DMS153 (cell line): ENCODE measurements around the gene CD99L2.
"Not testable (repeated sequence)": the region's sequence is repeated elsewhere in the genome, so short reads cannot be mapped to it uniquely, and the experiment has no call there.

Experiments
- DNase-seq: peaks from one replicate; lab custom pipeline; 2025; lab: John Stamatoyannopoulos, UW

The CD99L2 gene

GRCh38 chrX:150896632-150897031 is 1.8 kb downstream of the CD99L2 start:
- DNase-seq: no peak

DNA sequence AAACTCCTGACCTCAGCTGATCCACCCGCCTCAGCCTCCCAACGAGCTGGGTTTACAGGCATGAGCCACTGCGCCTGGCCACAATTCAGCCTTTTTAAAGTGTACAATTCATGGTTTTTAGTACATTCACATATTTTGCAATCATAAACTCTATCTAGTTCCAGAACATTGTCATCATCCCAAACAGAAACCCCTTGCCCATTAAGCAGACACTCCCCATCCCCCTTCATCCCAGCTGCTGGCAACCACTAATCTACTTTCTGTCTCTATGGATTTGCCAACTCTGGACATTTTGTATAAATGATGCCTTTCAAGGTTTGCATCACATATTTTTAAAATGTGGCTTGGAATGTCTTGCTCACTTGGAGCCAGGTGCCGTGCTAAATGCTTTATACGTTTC is 4.5 kb downstream of the CD99L2 start:
- DNase-seq: no peak

GRCh38 chrX:150889131-150889530 is 9.3 kb downstream of the CD99L2 start:
- DNase-seq: no peak

DNA sequence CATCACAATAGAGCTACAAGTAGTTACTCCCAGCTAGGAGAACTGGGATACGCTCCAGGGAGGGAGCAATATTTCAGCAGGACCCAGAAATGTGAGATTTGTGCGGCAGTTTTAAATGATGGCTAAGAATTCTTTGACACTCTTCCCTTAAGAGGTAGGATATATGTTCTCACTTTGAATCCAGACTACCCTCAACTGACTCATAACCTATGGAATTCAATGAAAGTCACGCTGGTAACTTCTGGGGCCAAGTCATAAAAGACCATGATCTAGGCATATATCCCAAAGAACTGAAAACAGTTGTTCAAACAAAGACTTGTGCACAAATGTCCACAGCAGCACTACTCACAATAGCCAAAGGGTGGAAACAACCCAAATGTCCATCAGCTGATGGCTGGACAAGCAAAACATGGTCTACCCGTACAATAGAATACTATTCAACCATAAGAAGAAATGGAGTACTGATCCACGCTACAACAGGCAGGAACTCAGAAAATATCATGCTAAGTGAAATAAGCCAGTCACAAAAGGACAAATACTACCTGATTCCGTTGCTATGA is 10.5 kb downstream of the CD99L2 start:
- no peak for DNase-seq

GRCh38 chrX:150887268-150887667 is 11.2 kb downstream of the CD99L2 start:
- not testable (repeated sequence) for DNase-seq

DNA sequence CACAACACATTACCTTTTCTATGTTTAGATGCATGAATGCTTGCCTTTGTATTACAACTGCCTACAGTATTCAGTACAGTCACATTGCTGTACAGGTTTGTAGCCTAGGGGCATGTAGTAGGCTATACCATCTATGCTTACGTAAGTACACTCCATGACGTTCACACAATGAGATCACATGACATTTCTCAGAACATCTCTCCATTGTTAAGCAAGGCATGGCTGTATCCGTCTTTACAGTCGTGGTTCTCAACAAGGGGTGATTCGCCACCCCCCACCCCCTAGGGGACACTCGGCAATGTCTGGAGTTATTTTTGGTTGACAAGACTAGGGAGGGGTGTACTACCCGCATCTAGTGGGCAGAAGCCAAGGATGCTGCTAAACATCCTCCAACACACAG is 12.1 kb downstream of the CD99L2 start:
- no peak for DNase-seq

DNA sequence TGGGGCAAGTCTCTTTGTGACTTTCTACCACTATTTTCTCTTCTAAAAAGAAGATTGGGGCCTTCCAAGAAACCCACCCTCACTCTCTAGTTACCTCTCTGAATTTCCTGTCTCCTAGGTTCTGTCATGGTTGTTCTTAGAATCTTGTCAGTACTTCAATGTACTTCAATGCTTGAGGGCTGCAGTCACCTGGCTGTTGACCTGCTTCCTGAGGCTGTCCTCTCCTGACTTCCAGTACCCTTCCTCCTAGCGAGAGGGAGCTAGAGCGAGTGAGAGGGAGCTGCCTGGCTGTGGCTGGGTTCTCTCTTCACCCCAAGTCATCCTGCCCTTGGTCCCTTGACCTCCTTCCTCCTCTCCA is 17.7 kb downstream of the CD99L2 start:
- DNase-seq: no peak

DNA sequence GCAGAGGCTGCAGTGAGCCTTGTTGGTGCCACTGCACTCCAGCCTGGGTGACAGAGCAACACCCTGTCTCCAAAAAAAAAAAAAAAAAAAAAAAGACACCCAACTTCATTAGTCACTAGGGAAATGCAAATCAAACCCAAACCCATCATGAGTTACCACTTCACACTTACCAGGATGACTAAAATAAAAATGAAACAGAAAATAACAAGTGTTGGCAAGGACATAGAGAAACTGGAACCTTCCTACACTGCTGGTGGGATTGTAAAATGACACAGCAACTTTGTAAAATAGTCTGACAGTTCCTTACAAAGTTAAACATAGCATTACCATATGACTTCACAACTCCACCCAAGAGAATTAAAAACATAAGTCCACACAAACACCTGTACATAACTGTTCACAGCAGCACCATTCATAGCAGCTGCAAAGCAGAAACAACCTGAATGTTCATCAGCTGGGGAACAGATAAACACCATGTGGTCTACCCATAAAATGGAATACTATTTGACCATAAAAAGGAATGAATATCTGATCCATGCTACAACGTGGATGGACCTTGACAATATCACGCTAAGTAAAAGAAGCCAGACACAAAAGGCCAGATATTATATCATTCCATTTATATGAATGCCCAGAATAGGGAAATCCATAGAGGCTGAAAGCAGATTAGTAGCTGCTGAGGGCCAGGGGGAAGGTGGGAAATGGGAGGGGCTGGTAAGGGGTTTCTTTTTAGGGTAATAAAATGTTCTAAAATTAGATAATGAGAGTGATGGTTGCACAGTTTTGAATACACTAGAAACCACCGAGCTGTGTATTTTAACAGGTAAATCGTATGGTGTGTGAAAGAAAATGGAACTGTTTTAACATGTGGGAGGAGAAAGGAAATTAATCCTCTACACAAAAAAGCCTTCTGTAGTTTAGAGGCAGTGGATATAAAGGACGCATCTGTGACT is 18.3 kb downstream of the CD99L2 start:
- DNase-seq: no peak

- not testable (repeated sequence) for DNase-seq
Measured at GRCh38 chrX:150875621-150876020, 22.8 kb downstream of the CD99L2 start.

DNA sequence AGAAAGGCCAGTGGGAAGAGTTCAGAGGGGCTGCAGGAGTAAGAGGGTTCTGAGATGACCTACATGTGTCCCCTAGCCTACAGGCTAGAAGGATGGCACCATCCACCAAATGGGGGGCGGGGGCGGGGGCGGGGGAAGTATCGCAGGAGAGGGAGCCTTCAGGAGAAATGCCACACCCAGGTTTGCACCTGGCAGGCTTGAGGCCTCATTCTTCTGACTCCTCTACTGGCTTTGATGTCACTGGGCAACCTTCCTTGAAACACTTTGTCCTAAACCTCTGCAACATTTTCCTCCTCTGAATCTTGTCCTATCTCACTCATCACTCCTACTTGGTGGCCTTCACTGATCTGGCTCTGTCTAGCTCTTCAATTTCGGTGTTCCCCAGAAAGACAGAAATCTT is 24.0 kb downstream of the CD99L2 start:
- DNase-seq: no peak

DNA sequence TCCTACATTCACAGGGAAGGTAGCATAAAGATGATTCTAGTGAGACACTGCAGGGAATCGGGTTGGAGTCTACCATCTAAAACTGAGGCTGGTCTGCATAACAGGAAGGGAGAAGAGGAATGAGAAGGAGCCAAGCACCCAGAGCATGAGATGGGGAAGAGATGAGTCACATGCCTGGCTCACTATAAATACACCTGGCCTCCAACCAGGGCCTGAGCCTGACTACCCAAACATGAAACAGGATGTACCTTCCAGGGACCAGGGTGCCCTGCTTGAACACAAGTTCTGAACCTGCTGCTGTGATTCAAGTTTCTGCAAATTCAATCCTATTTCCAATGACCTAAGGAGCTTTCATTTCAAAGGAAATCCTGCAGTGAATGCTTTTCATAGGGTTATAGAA is 24.9 kb downstream of the CD99L2 start:
- peak; percentile 63 for DNase-seq

DNA sequence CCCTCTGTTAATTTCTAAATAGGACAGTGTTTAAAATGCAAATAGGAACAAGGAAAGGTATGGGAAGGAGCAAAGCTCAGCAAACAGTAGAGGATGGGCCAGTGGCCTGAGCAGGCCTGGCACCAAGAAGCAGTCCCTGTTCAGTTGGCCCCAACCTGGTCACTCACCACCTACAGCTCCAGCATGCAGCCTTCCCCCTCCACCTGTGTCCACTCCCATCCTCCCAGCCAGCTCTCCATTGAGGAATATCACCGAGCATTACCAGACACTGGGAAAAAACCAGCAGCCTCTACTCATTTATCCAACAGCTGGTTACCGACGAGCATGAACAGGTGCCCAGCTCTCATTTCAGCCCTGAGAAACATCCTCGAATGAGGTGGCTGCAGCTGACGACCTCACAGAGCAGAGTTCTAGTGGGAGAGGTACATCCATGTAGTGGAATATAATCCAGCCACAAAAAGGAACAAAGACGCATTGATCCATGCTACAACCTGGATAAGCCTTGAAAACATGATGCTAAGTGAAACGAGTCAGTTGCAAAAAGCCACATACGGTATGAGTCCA is 25.6 kb downstream of the CD99L2 start:
- DNase-seq: peak; percentile 40

- no peak for DNase-seq
Measured at GRCh38 chrX:150871341-150871811, 27.1 kb downstream of the CD99L2 start.

DNA sequence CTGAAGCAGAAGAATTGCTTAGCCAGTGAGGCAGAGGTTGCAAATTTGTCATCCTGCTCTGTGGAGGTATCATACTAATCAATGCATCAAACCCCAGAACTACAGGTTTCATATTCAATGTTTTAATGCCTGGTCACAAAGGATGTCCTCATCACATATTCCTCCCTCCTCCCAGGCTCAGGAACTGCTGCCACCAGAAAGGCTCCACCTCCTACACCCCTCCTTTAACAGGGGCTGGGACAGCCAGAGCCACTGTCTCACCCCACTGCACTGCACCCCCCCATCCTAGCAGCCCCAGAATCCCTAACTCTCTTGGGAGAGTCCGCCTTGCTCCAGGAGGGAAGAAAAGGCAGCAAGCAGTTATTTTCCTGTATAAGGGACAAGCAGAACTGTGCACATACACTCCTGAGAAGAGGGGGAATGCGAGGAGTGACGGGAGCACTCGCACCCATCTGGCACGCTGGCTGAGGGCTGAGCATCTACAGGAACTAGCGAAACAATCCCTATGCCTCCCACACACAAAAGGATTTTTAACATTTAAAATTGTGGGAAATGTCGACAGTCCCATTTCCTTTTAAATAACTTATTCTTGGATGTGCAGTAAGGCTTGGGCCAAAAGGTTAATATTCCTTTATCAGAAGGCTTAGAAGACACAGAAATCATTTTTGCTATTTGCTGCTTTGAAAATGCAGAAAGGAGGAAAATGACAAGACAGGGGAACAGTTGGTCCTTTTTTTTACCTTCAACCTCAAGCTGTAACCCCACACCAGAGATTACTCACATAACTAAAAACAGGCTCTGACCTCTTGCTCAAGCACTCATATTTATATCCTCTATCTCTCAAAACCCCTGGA is 27.8 kb downstream of the CD99L2 start:
- no peak for DNase-seq

DNA sequence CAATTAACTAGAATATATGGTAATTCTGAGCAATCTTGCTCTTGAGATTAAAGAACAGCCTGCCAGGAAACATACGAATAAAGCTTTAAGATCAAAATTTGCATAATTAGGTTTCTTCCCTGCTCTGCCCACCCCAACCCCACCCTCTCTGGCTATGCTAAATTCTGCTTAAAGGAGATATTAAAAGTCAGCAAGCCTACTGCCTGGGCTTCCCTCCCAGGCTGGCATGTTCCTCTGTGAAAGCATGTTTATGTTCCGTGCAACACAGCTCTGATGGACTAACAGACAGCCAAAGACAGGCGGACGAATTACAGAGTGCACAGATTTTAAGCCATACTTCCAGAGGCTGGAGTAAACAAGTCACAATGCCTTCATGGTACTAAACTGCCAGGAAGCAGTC is 28.4 kb downstream of the CD99L2 start:
- no peak for DNase-seq

DNA sequence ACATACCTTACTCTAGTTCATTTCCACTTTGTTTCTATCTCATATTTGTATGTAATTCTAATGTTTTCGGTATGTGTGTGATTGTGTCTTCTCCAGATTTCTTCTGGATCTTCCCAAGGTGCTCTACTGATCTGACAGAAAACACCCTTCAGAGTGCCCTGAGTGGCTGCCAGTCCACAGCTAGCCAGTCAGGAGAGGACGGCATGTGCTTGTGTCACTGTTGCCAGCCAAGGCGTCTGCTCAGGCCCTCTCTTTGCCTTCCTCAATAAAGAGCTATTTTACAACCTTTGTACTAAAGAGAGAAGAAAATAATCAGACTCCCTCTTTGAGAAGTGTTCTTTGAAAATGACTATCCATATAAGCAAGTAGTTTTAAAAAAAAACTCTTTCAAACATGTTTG is 29.0 kb downstream of the CD99L2 start:
- no peak for DNase-seq

DNA sequence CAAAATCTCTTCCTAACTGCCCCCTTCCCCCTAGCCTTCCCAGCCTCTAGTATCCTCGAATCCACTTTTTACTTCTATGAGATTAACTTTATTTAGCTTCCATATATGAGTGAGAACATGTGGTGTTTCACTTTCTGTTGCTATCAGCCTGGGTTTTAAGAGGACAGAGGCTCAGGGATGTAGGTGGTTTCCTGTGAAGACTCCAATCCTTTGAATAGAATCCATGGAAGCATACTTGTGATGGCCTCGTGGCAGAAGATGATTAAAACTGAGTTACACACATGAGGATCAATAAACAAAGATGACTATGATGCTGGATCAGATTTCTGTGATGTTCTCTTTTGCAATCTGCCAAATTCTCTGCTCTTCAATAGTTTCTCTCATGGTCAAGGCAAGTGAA is 29.8 kb downstream of the CD99L2 start:
- DNase-seq: no peak

- DNase-seq: no peak
Measured at GRCh38 chrX:150864127-150864526, 34.3 kb downstream of the CD99L2 start.

GRCh38 chrX:150863191-150863590 is 35.3 kb downstream of the CD99L2 start:
- no peak for DNase-seq

- peak; percentile 43 for DNase-seq
Measured at GRCh38 chrX:150857453-150857852, 41.0 kb downstream of the CD99L2 start.

GRCh38 chrX:150856785-150857184 is 41.7 kb downstream of the CD99L2 start:
- no peak for DNase-seq

DNA sequence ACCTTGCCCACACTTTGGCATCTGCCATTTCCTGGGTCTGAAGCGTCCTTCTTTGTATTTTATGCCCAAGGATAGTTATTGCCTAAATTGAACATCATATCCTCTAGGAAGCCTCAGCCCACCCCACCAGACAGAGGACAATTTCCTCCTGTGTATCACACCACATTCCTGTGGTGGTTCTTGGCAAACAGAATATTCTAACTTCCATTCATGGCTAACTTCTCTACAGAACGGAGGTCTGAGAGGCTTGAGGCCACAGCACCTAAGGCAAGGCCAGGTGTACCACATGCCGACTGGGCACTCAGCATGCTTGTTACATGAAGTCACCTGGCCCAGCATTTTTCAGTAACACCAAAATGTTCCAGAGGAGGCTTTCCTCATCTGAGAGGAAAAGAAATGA is 42.4 kb downstream of the CD99L2 start:
- DNase-seq: no peak
